ENCODE data around the gene TXNRD1.
"Not testable (repeated sequence)": the region's sequence is repeated elsewhere in the genome, so short reads cannot be mapped to it uniquely, and the experiment has no call there.

The TXNRD1 gene

DNA sequence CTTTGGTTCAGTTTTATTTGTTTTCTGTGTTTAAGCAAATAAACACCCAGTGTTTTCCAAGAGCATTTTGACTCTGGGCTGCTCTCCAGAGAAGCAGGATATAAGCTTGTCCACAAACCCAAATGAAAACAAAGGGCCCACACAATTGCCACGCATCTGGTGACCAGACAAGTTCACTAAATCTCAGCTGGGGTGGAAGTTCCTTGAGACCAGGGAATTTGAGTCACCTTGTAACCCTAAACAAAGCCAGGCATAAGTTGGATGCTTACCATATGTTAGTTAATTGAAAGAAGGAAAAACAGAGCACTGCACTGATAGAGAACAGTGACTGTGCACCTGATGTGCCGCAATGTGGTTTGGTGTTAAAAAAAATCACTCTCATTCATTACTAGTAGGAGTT is 1.6 kb upstream of the TXNRD1 start:
- peaks cover 11% of the 10 kb centered on the region for H3K27me3 ChIP-seq (ENCODE audit: control insufficient read depth, low read length)
- no peak overlapping the region for H3K4me3 ChIP-seq (ENCODE audit: low read length)
- no peaks in the 10 kb centered on the region for H3F3A ChIP-seq (ENCODE audit: control insufficient read depth, insufficient read depth)
- no peak overlapping the region for H3K27ac ChIP-seq (ENCODE audit: low read depth, low read length)
- H3K4me1 ChIP-seq (ENCODE audit: control insufficient read depth, low read length): peaks cover 5% of the 10 kb centered on the region; the same call in 1 of the 2 replicates
- H3K9me2 ChIP-seq (replicated peaks; ENCODE audit: control insufficient read depth, low read length): no peaks in the 10 kb centered on the region
- no peaks in the 10 kb centered on the region for H3K79me2 ChIP-seq (ENCODE audit: control insufficient read depth, low read length)
- no peak overlapping the region for H3K4me2 ChIP-seq (ENCODE audit: low read length)
- TF ChIP-seq, protein P1, sequence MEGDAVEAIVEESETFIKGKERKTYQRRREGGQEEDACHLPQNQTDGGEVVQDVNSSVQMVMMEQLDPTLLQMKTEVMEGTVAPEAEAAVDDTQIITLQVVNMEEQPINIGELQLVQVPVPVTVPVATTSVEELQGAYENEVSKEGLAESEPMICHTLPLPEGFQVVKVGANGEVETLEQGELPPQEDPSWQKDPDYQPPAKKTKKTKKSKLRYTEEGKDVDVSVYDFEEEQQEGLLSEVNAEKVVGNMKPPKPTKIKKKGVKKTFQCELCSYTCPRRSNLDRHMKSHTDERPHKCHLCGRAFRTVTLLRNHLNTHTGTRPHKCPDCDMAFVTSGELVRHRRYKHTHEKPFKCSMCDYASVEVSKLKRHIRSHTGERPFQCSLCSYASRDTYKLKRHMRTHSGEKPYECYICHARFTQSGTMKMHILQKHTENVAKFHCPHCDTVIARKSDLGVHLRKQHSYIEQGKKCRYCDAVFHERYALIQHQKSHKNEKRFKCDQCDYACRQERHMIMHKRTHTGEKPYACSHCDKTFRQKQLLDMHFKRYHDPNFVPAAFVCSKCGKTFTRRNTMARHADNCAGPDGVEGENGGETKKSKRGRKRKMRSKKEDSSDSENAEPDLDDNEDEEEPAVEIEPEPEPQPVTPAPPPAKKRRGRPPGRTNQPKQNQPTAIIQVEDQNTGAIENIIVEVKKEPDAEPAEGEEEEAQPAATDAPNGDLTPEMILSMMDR (IDR thresholded peaks at IDR 0.05; ENCODE audit: low read depth, low read length, poor library complexity, severe bottlenecking): no peak
- no peak for TF ChIP-seq EZH2phosphoT487 (IDR thresholded peaks at IDR 0.05; ENCODE audit: borderline replicate concordance, low read length)
- H4K20me1 ChIP-seq (ENCODE audit: control insufficient read depth, insufficient read depth, low read depth, low read length): no peaks in the 10 kb centered on the region
- H3K36me3 ChIP-seq (ENCODE audit: control insufficient read depth, low read length): no peaks in the 10 kb centered on the region
- H3K9me3 ChIP-seq (ENCODE audit: control insufficient read depth, insufficient read depth, low read length): no peaks in the 10 kb centered on the region

DNA sequence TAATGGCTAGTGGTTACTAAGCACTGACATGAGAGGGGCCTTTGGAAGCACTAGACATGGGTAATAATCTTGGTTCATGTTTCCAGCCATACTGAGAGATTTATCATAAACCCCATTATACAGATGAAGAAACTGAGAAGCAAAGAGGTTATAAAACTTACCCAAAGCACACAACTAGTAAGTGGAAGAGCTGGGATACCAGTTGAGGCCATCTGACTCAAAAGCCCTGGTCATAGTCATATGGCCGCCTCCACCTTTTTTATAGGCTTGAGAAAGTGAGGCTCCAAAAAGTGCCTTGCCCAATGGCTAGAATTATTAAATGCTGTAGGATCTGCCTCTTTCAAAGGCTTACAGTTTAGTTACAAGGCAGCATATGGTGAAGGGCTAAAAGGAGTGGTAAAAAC is 944 bp downstream of the TXNRD1 start:
- Histone ChIP-seq H3K9me3 (ENCODE audit: control insufficient read depth, insufficient read depth, low read length) (no peaks in the 10 kb centered on the region), H3K36me3 (ENCODE audit: control insufficient read depth, low read length) (no peaks in the 10 kb centered on the region), H3K4me1 (ENCODE audit: control insufficient read depth, low read length) (peaks cover 5% of the 10 kb centered on the region; the same call in 1 of the 2 replicates), H4K20me1 (ENCODE audit: control insufficient read depth, insufficient read depth, low read depth, low read length) (no peaks in the 10 kb centered on the region), H3K4me3 (ENCODE audit: low read length) (no peak overlapping the region), H3K27ac (ENCODE audit: low read depth, low read length) (no peak overlapping the region), H3K79me2 (ENCODE audit: control insufficient read depth, low read length) (no peaks in the 10 kb centered on the region), H3K9me2 (replicated peaks; ENCODE audit: control insufficient read depth, low read length) (no peaks in the 10 kb centered on the region), H3K4me2 (ENCODE audit: low read length) (no peak overlapping the region), H3F3A (ENCODE audit: control insufficient read depth, insufficient read depth) (no peaks in the 10 kb centered on the region), H3K27me3 (ENCODE audit: control insufficient read depth, low read length) (peaks cover 11% of the 10 kb centered on the region)
- TF ChIP-seq, protein P1 (IDR thresholded peaks at IDR 0.05; ENCODE audit: low read depth, low read length, poor library complexity, severe bottlenecking): no peak
- TF ChIP-seq EZH2phosphoT487 (IDR thresholded peaks at IDR 0.05; ENCODE audit: borderline replicate concordance, low read length): no peak

DNA sequence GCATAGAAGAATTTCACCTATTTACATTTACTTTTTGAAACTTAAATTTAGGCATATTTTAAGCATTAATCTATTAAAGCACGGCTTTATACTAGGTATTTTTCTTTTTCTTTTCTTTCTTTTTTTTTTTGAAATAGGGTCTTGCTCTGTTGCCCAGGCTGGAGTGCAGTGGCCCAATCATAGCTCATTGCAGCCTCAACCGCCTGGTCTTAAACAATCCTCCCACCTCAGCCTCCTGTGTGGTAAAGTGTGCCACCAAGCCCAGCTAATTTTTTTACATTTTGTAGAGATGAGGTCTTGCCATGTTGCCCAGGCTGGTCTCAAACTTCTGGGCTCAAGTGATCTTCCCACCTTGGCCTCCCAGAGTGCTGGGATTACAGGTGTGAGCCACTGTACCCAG is 2.9 kb downstream of the TXNRD1 start:
- not testable (repeated sequence) for H3F3A ChIP-seq (ENCODE audit: control insufficient read depth, insufficient read depth); H3K9me3 ChIP-seq (ENCODE audit: control insufficient read depth, insufficient read depth, low read length); H3K79me2 ChIP-seq (ENCODE audit: control insufficient read depth, low read length); H3K36me3 ChIP-seq (ENCODE audit: control insufficient read depth, low read length); H3K27ac ChIP-seq (ENCODE audit: low read depth, low read length); H4K20me1 ChIP-seq (ENCODE audit: control insufficient read depth, insufficient read depth, low read depth, low read length); H3K4me1 ChIP-seq (ENCODE audit: control insufficient read depth, low read length); H3K9me2 ChIP-seq (replicated peaks; ENCODE audit: control insufficient read depth, low read length); H3K4me3 ChIP-seq (ENCODE audit: low read length); H3K4me2 ChIP-seq (ENCODE audit: low read length)
- peaks cover 28% of the 10 kb centered on the region for H3K27me3 ChIP-seq (ENCODE audit: control insufficient read depth, low read length)

DNA sequence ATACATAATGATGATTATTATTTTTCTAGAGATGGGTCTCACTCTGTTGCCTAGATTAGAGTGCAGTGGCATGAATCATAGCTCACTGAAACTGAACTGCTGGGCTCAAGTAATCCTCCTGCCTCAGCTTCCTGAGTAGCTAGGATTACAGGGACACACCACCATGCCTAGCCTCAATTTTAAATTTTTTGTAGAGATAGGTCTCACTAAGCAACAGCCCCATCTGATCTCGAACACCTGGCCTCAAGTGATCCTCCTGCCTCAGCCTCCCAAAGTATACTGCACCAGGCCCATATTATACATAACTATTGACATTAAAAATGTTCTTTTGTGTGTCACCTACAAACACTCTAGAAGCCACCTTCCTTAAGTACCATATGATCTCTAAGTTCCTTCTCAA is 3.4 kb downstream of the TXNRD1 start:
- Histone ChIP-seq H4K20me1 (ENCODE audit: control insufficient read depth, insufficient read depth, low read depth, low read length) (no peaks in the 10 kb centered on the region), H3K9me2 (replicated peaks; ENCODE audit: control insufficient read depth, low read length) (no peaks in the 10 kb centered on the region), H3K4me2 (ENCODE audit: low read length) (no peak overlapping the region), H3K27ac (ENCODE audit: low read depth, low read length) (no peak overlapping the region), H3K4me1 (ENCODE audit: control insufficient read depth, low read length) (peaks cover 9% of the 10 kb centered on the region), H3K79me2 (ENCODE audit: control insufficient read depth, low read length) (no peaks in the 10 kb centered on the region), H3K27me3 (ENCODE audit: control insufficient read depth, low read length) (peaks cover 30% of the 10 kb centered on the region), H3K4me3 (ENCODE audit: low read length) (no peak overlapping the region), H3K36me3 (ENCODE audit: control insufficient read depth, low read length) (no peaks in the 10 kb centered on the region), H3K9me3 (ENCODE audit: control insufficient read depth, insufficient read depth, low read length) (no peaks in the 10 kb centered on the region), H3F3A (ENCODE audit: control insufficient read depth, insufficient read depth) (no peaks in the 10 kb centered on the region)
- TF ChIP-seq, protein P1 (IDR thresholded peaks at IDR 0.05; ENCODE audit: low read depth, low read length, poor library complexity, severe bottlenecking): no peak
- TF ChIP-seq EZH2phosphoT487 (IDR thresholded peaks at IDR 0.05; ENCODE audit: borderline replicate concordance, low read length): no peak

Measured in DOHH2 (cell line).